Epithelial cell of proximal tubule (primary cell): ENCODE results near the gene CRYZL1. TPM values are rescaled to one million over a fixed set of nuclear protein-coding genes. Genes with fewer than 3 reads are reported as not detected.
A peak's percentile ranks its signal among the peaks of the same experiment; 100 is the strongest.
"Not testable (repeated sequence)": the region's sequence is repeated elsewhere in the genome, so short reads cannot be mapped to it uniquely, and the experiment has no call there.

Source experiments
- DNase-seq: peaks from one replicate; pipeline ENCODE4 v3.0.0-alpha.2; 2011; ENCODE audit warnings: low read depth
- H3K4me3 ChIP-seq: 2 replicates; pipeline ENCODE4 v1.5.1; 2011; ENCODE audit warnings: low read depth, mild to moderate bottlenecking, low read length
- CTCF ChIP-seq: conservative IDR thresholded peaks from 2 replicates; pipeline ENCODE4 v1.5.1; 2012; ENCODE audit warnings: low read depth, mild to moderate bottlenecking, low read length
- total RNA-seq: library from RNA; depleted of rRNA; stranded (reverse); fragments of >200 nt; gene quantifications from 2 replicates; pipeline ENCODE4 v1.2.3, GENCODE V29; 2015

Gene CRYZL1
- total RNA-seq, 1 donor from 2014 or later: 27.2 TPM

DNA sequence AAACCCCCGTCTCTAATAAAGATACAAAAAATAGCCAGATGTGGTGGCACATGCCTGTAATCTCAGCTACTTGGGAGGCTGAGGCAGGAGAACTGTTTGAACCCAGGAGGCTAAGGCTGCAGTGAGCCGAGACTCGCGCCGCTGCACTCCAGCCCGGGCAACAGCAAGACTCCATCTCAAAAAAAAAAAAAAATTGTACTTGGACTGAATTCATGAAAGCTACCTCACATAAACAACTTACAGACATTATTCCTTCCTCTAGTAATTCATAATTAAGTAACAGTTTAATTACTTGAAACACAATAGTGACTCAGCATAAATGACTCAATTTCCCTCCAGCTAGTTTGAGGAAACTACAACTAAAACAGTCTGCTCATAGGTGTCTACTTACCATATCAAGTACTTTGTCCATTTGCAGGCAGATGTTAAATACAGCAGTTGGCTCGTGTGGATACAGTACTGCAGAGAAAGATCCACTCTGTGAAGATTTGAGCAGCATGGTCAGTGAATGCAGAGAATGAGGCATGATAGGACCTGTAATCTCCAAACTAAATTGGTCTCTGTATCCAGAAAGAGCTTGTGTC, 62.5 kb downstream of the CRYZL1 start:
- no peak for TF ChIP-seq CTCF
- no peak overlapping the region for H3K4me3 ChIP-seq
- DNase-seq: no peak

DNA sequence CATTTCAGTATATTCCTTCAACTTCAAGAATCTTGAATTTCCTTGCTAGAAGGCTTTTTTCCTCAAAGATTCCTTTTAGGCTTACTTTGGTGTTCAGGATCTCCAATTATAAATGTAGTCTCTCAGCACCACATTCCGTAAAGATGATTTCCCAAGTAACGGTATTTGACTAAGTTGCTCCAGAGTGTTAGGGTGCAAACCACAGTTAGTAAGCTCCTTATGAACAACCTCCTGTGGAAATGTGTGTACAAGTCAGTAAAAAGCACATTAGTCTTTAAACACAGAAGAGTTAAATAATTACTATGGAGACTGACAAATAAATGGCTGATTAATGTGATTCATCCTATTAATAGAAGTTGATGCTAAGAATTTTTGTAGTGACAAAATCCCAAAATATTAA, 63.3 kb downstream of the CRYZL1 start:
- DNase-seq: no peak
- no peak overlapping the region for H3K4me3 ChIP-seq
- no peak for TF ChIP-seq CTCF

DNA sequence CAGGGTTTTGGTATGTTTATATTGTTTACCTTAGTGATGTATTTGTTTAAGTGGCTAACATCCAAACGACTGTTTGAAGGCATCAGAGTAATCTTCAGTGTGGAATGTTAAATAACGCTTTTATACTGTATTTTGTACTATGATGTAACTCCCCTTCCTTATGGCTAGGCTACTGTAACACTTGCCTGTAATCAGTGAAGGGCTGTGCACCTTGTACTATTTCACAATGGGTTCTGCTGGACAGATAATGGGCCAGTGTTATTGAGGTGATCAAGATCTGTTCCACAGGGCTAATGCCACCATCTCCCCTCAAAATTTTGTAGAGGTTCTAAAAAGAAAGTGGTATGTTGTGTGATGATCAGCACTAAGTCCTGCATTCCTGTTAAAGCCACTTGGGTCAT, 64.8 kb downstream of the CRYZL1 start:
- not testable (repeated sequence) for DNase-seq, H3K4me3 ChIP-seq

DNA sequence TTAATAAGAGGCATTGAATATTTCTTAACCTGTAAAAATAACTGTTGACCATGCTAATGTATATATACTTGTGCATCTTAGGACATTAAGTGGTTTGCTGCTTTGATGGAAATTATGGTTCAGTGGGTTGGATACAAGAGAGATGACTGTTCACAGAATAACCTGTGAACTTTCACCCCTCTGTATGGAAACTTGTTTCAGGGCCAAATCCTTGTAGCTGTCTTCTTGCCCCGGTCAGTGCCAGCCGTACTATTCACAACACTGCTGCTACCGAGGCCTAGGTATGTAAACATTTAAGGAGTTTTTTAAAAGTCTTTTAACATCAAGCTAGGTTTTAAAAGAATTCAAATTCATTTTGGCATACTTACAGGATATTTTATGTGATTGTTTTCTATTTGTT, 69.2 kb downstream of the CRYZL1 start:
- no peak for TF ChIP-seq CTCF
- H3K4me3 ChIP-seq: no peak overlapping the region
- DNase-seq: no peak

DNA sequence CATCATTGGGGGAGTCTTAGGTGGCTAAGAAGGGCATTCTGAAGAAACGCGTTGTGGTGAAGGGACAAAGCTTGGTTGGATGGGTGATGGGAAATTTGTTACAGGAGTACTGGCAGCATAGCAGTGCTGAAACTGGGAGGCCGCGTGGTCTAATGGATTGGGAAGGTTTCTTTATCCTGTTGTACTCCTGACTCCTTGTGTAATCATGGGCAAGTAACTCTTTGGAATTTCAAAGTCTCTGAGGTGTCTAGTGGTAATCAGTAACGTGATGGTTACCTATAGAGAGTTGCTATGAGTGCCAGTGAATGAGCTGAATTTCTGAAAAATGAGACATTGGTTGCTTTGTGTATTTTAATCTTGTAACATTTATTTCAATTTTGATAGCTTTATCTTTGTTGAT, 71.5 kb downstream of the CRYZL1 start:
- peak; percentile 18 for DNase-seq
- TF ChIP-seq CTCF: no peak

DNA sequence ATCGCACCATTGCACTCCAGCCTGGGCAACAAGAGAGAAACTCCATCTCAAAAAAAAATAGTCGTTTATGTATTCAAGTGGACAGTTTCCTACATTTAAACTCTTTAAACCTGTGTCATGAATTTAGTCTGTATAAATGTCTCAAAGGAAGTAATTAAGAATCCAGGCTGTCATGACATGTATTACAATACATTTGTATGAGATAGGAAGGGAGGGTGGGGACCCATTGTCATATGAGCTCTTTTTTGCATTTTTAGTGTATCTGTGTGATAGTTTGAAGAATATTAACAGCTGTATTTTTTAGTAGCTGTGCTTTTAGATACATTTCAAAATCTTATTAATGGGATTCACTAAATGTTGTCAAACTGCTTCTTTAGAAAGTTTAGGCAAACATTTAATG, 73.1 kb downstream of the CRYZL1 start:
- no peak for TF ChIP-seq CTCF
- no peak for DNase-seq

More for the DNA sequence above, 71.5 kb downstream of the CRYZL1 start:
- no peak overlapping the region for H3K4me3 ChIP-seq

GRCh38 chr21:33567914-33568313, 73.6 kb downstream of the CRYZL1 start:
- TF ChIP-seq CTCF: no peak
- H3K4me3 ChIP-seq: no peak overlapping the region
- DNase-seq: no peak

More for the DNA sequence above, 73.1 kb downstream of the CRYZL1 start:
- H3K4me3 ChIP-seq: no peak overlapping the region

- no peak for DNase-seq
- H3K4me3 ChIP-seq: no peak overlapping the region
- no peak for TF ChIP-seq CTCF
Measured at GRCh38 chr21:33566514-33566913, 75.0 kb downstream of the CRYZL1 start.
